GM19455 (cell line): ENCODE measurements around the gene ASTL.
A peak's percentile ranks its signal among the peaks of the same experiment; 100 is the strongest.

Experiments
- ATAC-seq: cut with Tn5 transposase; IDR thresholded peaks from one replicate; pipeline ENCODE4 v1.9.1; 2021; ENCODE audit not compliant: unreplicated experiment

ASTL gene

DNA sequence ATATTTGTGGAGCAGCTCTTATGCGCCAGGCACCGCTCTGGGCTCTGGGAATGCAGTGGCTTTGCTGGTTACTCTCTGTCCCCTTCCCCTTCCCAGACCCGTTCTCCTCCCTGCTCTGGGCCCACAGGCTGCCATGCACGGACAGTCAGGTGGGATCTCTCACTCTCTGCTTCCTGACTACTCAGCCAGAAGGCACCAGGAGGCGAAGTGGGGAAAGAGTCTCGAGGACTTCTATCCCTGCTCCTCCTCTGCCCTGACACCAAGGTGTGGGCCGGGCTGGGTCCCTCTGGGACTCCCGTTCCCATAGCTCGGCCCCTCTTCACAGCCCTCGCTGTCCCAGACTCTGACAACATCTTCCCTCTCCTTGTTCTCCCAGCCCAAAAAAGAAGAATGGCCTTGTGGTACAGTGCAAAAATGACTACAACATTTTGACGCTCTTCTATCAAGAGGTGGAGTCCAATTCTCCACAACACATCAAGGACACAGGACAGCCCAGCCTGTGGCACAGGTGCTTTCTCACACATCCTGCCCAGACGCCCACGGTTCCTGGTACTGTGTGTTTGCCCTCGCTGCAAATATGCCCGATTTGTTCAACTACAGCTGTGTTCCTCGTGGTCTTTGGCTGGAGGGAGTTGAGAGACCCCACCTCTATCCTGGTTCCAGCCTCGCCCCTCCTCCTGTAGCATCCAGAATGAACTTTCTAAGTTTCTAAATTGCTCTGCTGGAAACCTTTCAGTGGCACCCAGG, 21.0 kb upstream of the ASTL start:
- ATAC-seq = no peak

GRCh38 chr2:96158554-96158940, 20.2 kb upstream of the ASTL start:
- ATAC-seq = no peak

- ATAC-seq = peak; percentile 55
These were observed 19.6 kb upstream of the ASTL start for GRCh38 chr2:96157649-96158553.

DNA sequence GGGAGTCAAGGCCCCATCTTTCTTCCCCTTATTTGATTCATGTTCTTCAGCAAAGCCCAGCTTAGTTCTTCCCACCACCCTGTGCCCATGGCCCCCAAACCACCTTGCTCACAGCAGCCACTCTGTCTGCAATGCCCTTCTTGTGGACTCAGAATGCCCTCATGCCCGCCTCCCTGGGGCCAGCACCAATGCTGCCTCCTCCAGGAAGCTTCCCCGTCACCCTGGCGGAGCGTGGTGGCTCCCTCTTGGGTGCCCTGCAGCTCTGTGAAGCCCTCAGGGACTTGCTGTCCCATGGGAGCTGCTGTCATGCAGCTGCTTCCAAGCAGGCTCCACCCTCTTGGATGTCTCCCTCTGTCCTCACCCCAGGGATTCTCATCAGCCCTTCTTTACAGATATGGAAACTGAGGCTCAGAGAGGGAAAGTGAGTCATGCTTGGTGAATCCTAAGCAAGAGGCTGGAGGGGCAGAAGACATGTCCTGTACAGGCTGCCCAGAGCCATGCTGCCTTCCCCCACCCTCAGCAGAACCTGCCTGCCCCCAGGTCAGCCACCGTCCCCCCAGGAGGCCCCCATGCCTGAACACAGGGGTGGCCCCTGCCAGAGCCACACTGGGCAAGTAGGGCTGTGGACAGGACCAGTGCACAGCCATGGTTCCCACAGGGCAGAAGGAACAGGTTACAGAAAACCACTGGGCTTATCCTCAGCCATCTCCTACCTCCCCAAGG, 18.8 kb upstream of the ASTL start:
- ATAC-seq = no peak

DNA sequence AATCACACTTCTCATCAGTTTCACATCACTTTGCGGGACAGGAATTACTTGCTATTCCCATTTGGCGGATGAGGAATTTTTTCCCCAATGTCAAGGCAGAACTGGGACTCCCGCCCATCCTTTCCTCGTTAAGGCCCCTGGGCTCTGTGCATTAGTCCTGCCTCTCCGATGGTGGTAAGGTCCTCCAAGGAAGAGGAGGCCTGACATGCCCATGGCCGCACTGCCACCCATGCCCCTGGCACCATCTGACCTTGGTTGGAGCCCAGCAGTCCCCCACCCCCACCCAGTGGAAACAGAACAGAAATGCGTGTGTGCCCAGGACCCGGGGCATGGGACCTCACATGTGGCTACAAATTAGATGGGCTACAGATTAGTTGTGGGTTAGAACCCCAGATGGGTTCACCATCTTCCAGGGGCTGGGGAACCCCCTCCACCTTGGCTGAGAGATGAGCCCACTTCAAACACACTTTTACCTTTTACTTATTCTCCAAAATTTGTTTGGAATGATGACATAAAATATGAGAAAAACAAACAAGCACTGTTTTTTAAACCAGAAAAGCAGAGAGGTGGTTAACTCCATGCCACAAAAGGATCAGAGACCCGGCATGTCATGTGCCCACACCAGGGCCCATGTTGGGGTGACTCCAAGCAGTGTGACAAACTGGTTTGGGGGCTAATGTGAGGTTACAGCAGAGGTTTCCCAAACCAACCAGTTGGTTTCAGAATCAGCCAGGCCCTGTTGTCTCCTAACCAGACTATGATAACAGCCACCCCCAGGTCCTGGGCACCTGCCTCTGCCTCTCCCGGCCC, 17.9 kb upstream of the ASTL start:
- no peak for ATAC-seq

DNA sequence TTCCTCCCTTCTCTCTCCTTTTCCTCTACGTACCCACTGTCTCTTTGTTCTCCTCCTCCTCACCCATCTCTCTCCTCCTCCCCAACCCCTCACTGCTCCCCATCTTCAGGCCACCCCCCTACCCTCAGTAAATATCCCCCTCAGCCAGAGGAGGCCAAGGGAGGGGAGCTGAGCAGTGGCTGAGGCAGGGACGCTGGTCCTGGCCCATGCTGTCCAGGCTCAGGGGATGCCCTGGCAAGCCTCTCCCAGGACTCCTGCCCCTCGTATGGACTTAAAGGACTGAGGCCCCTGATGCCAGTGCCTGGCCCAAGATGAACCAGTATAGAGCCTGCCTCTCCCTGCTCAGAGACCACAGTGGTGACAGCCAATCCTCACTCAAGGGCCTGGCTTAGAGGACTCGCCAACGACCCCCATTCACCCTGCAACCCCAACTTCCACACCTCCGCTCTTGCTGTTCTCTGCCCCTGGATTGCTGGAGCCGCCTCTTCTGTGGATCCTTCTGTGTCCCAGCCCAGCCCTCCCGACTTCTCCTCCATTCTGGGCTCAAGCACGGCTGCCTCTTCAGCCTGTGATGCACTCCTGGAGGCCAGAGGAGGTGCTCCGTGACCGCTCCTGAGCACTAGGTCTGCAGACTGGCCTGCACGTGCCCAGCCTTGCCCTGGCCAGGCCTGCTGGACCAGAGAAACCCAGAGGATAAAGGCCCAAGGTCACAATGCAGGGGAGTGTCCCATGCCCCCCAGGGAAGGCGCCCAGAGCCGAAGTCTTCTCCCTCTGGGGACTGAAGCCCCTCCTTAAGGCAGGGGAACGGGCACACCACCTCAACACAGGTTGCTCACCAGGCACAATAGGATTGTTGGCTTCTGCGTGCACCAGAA, 16.4 kb upstream of the ASTL start:
- no peak for ATAC-seq

- ATAC-seq = no peak
These were observed 15.7 kb upstream of the ASTL start for GRCh38 chr2:96153991-96154431.

GRCh38 chr2:96153291-96153713, 15.0 kb upstream of the ASTL start:
- no peak for ATAC-seq

DNA sequence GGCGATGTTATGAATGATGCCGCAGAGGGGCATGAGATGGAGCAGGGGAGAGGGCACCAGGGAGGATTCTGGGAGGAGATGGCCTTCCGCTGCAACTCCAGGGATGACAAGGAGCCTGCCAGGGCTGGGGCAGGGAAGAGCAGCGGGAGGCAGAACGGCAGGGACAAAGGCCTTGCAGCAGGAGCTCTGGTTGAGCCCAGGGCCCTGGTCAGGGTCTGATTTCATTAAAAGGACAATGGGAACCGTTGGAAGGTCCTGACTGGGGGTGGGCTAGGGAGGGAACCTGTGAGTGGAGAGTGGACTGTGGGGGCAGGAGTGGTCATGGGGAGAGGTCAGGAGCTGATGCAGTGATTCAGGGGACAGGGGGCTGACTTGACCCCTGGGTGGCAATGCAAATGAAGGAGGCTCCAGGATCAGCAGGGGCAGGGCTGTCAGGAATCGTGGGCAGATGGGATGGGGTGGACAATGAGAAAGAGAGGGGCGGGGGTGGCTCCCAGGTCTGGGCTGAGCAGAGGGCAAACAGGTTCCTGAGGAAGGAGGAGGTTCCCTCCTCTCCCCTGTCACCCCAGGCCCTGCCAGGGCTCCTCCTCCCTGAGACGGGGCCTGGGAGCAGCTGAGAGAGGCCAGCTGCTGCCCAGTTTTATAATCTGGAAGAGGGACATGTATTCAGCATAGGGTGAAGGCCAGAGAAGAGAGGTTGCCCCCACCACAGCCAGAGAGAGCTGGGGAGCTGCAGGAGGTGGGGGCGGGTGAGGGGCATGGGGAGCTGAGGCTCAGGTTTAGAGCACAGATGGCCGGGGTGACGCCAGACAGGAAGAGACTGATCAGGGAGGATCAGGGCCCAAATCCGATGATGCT, 14.2 kb upstream of the ASTL start:
- ATAC-seq = no peak

DNA sequence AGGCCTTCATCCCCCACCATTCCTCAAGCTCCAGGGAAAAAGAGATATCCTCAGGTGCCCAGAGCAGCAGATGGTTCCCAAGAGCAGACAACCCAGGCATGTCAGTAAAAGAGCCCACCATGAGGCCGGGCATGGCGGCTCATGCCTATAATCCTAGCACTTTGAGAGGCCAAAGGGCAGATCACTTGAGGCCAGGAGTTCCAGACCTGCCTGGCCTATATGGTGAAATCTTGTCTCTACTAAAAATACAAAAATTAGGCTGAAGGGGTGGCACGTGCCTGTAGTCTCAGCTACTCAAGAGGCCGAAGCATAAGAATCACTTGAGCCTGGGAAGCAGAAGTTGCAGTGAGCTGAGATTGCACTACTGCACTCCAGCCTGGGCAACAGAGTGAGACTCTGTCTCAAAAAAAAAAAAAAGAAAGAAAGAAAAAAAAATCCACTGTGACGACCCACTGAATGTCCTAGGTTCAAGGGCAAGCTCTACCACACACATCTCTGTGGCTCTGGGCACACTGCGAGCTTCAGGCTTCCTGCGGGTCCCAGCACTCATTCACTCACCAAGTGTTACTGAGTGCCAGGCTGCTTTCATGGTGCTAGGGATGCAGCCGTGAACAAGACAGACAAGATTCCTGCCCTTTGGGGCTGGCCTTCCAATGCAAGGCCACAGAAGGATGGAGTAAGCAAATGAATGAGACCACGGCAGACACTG, 13.4 kb upstream of the ASTL start:
- ATAC-seq = no peak

- no peak for ATAC-seq
These were observed 12.7 kb upstream of the ASTL start for GRCh38 chr2:96150791-96151594.

- ATAC-seq = no peak
These were observed 11.8 kb upstream of the ASTL start for GRCh38 chr2:96150007-96150640.

- ATAC-seq = peak; percentile 42
These were observed 10.3 kb upstream of the ASTL start for GRCh38 chr2:96148410-96149217.

GRCh38 chr2:96147593-96148201, 9.4 kb upstream of the ASTL start:
- no peak for ATAC-seq

DNA sequence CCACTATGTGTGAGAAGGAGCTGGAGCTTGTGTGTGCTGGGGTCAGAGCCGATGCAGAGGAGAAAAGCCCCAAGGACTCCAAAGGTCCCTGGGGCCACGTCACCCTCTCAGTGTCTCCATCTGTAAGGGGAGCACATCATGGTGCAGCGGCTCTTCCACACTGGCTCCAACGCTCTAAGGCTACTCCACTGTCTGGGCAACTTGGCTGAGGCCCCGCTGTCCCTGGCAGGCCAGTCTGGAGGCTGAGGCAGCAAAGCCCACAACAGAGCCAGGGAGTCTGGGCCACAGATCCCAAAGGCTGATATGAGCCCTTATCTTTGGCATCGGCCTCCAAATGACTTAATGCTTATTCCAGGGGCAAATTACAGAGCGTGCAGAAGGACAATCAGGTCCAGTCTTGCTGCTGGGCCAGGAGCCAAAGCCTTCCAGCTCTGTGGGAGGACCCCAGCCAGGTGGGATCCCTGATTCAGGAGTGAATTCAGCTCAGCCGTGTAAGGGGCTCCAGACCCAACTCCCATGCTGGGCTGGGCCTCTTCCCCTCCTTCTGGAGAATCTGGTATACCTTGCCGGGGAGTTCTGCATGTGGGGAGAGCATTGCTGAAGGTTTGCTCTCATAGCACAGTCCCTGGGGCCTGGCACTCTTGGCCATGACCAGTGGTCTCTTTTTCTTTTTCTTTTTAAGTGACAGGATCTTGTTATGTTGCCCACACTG, 8.7 kb upstream of the ASTL start:
- no peak for ATAC-seq
